Panc1 (cell line): ENCODE results near the gene EOMES. TPM values are rescaled to one million over a fixed set of nuclear protein-coding genes. Genes with fewer than 3 reads are reported as not detected.
A peak's percentile ranks its signal among the peaks of the same experiment; 100 is the strongest.

Experiments used
- ATAC-seq: fragments of 200-7000 bp; cut with Tn5 transposase; 2 replicates; pipeline ENCODE4 v1.9.1; 2020; ENCODE audit warnings: mild to moderate bottlenecking, moderate library complexity
- BruUV-seq: library from RNA; stranded (reverse); fragments of 400-500 nt; replicated peaks from 2 replicates; lab custom pipeline; 2021; lab: Mats Ljungman, UMichigan
- CTCF ChIA-PET: fragments of 300-600 bp; sonication (Branson Sonifier 250); formaldehyde crosslinking; loops from one replicate; lab custom pipeline; 2022; ENCODE audit warnings: antibody characterized with exemption; lab: Charles Lee
- POLR2A ChIA-PET: fragments of 300-600 bp; sonication (Branson Sonifier 250); formaldehyde crosslinking; loops from one replicate; lab custom pipeline; 2022; ENCODE audit warnings: antibody characterized with exemption; lab: Charles Lee
- DNase-seq: peaks from one replicate; pipeline ENCODE4 v3.0.0-alpha.2; 2010; ENCODE audit warnings: low read depth, low spot score
- H3K27ac ChIP-seq: 2 replicates; pipeline ENCODE4 v1.5.1; 2011; ENCODE audit warnings: mild to moderate bottlenecking, low read length, inconsistent platforms
- H3K27me3 ChIP-seq: fragments of 200-500 bp; sonication (Bioruptor generic); 2 replicates; pipeline ENCODE4 v1.6.0; 2014; ENCODE audit warnings: low read length, inconsistent platforms; ENCODE audit not compliant: control insufficient read depth, insufficient read depth
- H3K36me3 ChIP-seq: fragments of 200-500 bp; sonication (Bioruptor generic); 2 replicates; pipeline ENCODE4 v1.5.1; 2014; ENCODE audit warnings: inconsistent platforms, mild to moderate bottlenecking, low read length, moderate library complexity; ENCODE audit not compliant: control insufficient read depth, insufficient read depth
- H3K4me1 ChIP-seq: 2 replicates; pipeline ENCODE4 v1.5.1; 2011; ENCODE audit warnings: inconsistent platforms, mild to moderate bottlenecking, low read length, moderate library complexity; ENCODE audit not compliant: control insufficient read depth, insufficient read depth
- H3K4me3 ChIP-seq, 2 experiments: 2 replicates each; pipeline ENCODE4 v1.5.1; 2011 to 2012; ENCODE audit warnings: low read depth in 2 of 2, low read length in 2 of 2, mild to moderate bottlenecking in 2 of 2, inconsistent platforms in 1 of 2, moderate library complexity in 1 of 2
- H3K9me3 ChIP-seq: fragments of 200-500 bp; sonication (Bioruptor generic); 2 replicates; pipeline ENCODE4 v1.5.1; 2014; ENCODE audit warnings: low read depth, mild to moderate bottlenecking, inconsistent platforms, low read length, moderate library complexity; ENCODE audit not compliant: control insufficient read depth, insufficient read depth
- CTCF ChIP-seq: fragments of 450-650 bp; IDR thresholded peaks from 2 replicates; pipeline ENCODE4 v1.5.1; 2017; ENCODE audit warnings: mild to moderate bottlenecking
- POLR2AphosphoS5 ChIP-seq: IDR thresholded peaks from 2 replicates; pipeline ENCODE4 v1.6.1; 2012; ENCODE audit warnings: mild to moderate bottlenecking, low read depth, low read length, moderate library complexity
- REST ChIP-seq, 2 experiments: IDR thresholded peaks; 2 replicates each; pipeline ENCODE4 v1.6.1; 2011 to 2012; ENCODE audit warnings: low read depth in 2 of 2, control low read depth in 1 of 2, low read length in 1 of 2, mild to moderate bottlenecking in 1 of 2, moderate library complexity in 1 of 2; ENCODE audit not compliant: insufficient read depth in 1 of 2
- SIN3A ChIP-seq: IDR thresholded peaks from 2 replicates; pipeline ENCODE4 v1.6.1; 2012; ENCODE audit warnings: low read depth, mild to moderate bottlenecking, low read length, moderate library complexity, borderline replicate concordance; ENCODE audit not compliant: insufficient read depth
- TCF7L2 ChIP-seq: IDR thresholded peaks from 2 replicates; pipeline ENCODE4 v1.6.1; 2011; ENCODE audit warnings: mild to moderate bottlenecking, low read depth, low read length, inconsistent platforms
- in situ Hi-C: cut with HindIII; loops from 2 replicates; pipeline ENCODE4 v1.10.0; 2016; ENCODE audit warnings: low sequenced_read_pairs, low pct_unique_long_range_greater_than_20kb
- intact Hi-C: fragments of 100-400 bp; cut with micrococcal nuclease; formaldehyde crosslinking; loops from one replicate; pipeline ENCODE4 v1.10.0; 2022; ENCODE audit not compliant: unreplicated experiment
- total RNA-seq: library from RNA; stranded (reverse); gene quantifications from one replicate; pipeline ENCODE4 v1.2.1, GENCODE V29; 2021; ENCODE audit not compliant: unreplicated experiment

EOMES gene
- total RNA-seq, 1 experiment from 2014 or later = 2.5 TPM

DNA sequence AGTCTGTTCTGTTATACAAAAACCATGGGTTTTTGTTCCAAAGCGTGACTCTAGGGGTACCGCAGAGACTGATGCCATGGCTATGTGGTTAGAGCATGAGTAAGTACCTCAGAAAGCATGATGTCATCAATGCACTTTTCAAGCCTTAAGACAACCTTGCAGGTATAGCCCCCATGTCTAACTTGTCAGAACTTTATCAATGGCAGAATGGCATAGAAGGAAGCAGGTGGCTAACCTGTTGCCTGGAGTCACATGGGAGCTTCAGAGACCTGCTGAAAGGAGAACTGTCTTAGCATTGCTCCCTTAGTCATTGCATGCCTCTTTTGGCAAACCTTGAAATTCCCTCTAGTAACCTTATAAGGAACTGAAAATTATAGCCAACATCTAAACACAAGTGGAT, 52.5 kb downstream of the EOMES start:
- Histone ChIP-seq H3K9me3 (no peaks in the 10 kb centered on the region), H3K27me3 (no peaks in the 10 kb centered on the region), H3K27ac (no peak overlapping the region), H3K36me3 (no peaks in the 10 kb centered on the region), H3K4me3 (no peak overlapping the region), H3K4me1 (0 out of 2 replicates have a peak, but pooled peaks cover 3% of the 10 kb centered on the region)
- in situ Hi-C loops = no loop called here
- BruUV-seq = no TSS peak
- POLR2A ChIA-PET = no interaction called here
- TF ChIP-seq CTCF (no peak), TCF7L2 (no peak), POLR2AphosphoS5 (no peak), REST (IDR thresholded peaks at IDR 0.05; ENCODE audit: insufficient read depth in 1 of 2, low read depth in 2 of 2, low read length in 1 of 2) (no peak), SIN3A (no peak)
- ATAC-seq (no peak), DNase-seq (no peak)
- CTCF ChIA-PET = no interaction called here
- intact Hi-C loops = no loop called here

- CTCF ChIA-PET = no interaction called here
- TF ChIP-seq TCF7L2 = no peak
- no peak for TF ChIP-seq CTCF
- no peak for TF ChIP-seq REST (IDR thresholded peaks at IDR 0.05; ENCODE audit: insufficient read depth in 1 of 2, low read depth in 2 of 2, low read length in 1 of 2)
- no peak for TF ChIP-seq SIN3A
- TF ChIP-seq POLR2AphosphoS5 = no peak
- Histone ChIP-seq H3K36me3 (no peaks in the 10 kb centered on the region), H3K27me3 (no peaks in the 10 kb centered on the region), H3K9me3 (no peaks in the 10 kb centered on the region), H3K4me3 (no peak overlapping the region), H3K4me1 (0 out of 2 replicates have a peak, but pooled peaks cover 3% of the 10 kb centered on the region), H3K27ac (0 out of 2 replicates have a peak overlapping the region, but pooled peaks have one; percentile 3)
- no TSS peak for BruUV-seq
- intact Hi-C loops (no loop called here), in situ Hi-C loops (no loop called here)
- DNase-seq (no peak), ATAC-seq (no peak)
- POLR2A ChIA-PET = no interaction called here
Observed at GRCh38 chr3:27667751-27668150, 54.4 kb downstream of the EOMES start.
